Measurements from ENCODE around the gene SRPRA.

DNA sequence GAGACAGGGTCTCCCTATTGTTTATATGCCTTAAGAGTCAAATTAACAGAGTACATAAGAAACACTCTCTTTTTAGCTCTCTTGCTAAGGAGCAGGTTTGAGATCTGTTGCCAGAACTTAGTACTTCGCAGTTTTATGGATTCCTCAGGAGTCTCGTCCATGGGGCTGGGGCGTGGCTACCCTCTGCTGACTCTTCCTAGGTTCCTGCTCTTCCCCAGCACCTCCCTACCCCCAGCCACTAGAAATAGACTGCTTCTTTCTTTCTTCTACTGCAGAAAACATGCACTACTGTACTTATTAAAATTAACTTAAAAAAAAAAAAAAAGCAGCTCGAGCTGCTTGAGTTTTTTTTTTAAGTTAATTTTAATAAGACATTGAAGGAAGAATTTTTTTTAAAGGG is 49.1 kb downstream of the SRPRA start:
- TF ChIP-seq POLR2AphosphoS5 (IDR thresholded peaks at IDR 0.05): no peak
- TF ChIP-seq, protein P1, sequence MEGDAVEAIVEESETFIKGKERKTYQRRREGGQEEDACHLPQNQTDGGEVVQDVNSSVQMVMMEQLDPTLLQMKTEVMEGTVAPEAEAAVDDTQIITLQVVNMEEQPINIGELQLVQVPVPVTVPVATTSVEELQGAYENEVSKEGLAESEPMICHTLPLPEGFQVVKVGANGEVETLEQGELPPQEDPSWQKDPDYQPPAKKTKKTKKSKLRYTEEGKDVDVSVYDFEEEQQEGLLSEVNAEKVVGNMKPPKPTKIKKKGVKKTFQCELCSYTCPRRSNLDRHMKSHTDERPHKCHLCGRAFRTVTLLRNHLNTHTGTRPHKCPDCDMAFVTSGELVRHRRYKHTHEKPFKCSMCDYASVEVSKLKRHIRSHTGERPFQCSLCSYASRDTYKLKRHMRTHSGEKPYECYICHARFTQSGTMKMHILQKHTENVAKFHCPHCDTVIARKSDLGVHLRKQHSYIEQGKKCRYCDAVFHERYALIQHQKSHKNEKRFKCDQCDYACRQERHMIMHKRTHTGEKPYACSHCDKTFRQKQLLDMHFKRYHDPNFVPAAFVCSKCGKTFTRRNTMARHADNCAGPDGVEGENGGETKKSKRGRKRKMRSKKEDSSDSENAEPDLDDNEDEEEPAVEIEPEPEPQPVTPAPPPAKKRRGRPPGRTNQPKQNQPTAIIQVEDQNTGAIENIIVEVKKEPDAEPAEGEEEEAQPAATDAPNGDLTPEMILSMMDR (IDR thresholded peaks at IDR 0.05): no peak
- no peak for TF ChIP-seq POLR2A (IDR thresholded peaks at IDR 0.05)

Data from sigmoid colon (tissue), 4 donors.